OCI-LY1 (cell line): Measurements from ENCODE around the gene PWWP3B.

Experiments used
- H2AFZ ChIP-seq: fragments of 200-600 bp; sonication (generic), shearing (Covaris generic); 2 replicates; pipeline ENCODE4 v1.6.0; 2014; ENCODE audit warnings: antibody characterized with exemption, mild to moderate bottlenecking, low read length
- H3F3A ChIP-seq: fragments of 200-600 bp; sonication (generic), shearing (Covaris generic); 2 replicates; pipeline ENCODE4 v1.6.0; 2014; ENCODE audit warnings: mild to moderate bottlenecking, antibody characterized with exemption, low read length, moderate library complexity; ENCODE audit not compliant: insufficient read depth
- H3K27ac ChIP-seq: fragments of 200-600 bp; sonication (generic); 2 replicates; pipeline ENCODE4 v1.5.1; 2014; ENCODE audit warnings: low read length, mixed run types, mild to moderate bottlenecking, low read depth; ENCODE audit not compliant: poor library complexity, severe bottlenecking
- H3K27me3 ChIP-seq: fragments of 200-600 bp; sonication (generic); 2 replicates; pipeline ENCODE4 v1.6.0; 2014; ENCODE audit warnings: antibody characterized with exemption, mild to moderate bottlenecking, low read length, moderate library complexity; ENCODE audit not compliant: insufficient read depth
- H3K36me3 ChIP-seq: fragments of 200-600 bp; sonication (generic); 2 replicates; pipeline ENCODE4 v1.6.1; 2014; ENCODE audit warnings: mild to moderate bottlenecking, antibody characterized with exemption, low read length, moderate library complexity, mixed read lengths; ENCODE audit not compliant: insufficient read depth
- H3K4me1 ChIP-seq: fragments of 200-600 bp; sonication (generic); 2 replicates; pipeline ENCODE4 v1.5.1; 2014; ENCODE audit warnings: mild to moderate bottlenecking, low read length, moderate library complexity; ENCODE audit not compliant: insufficient read depth, severe bottlenecking
- H3K4me2 ChIP-seq: fragments of 200-600 bp; sonication (generic), shearing (Covaris generic); 2 replicates; pipeline ENCODE4 v1.6.1; 2014; ENCODE audit warnings: low read length
- H3K4me3 ChIP-seq: fragments of 200-600 bp; sonication (generic); 2 replicates; pipeline ENCODE4 v1.5.1; 2014; ENCODE audit warnings: low read length, low read depth, mild to moderate bottlenecking, mixed read lengths; ENCODE audit not compliant: poor library complexity, severe bottlenecking
- H3K79me2 ChIP-seq: fragments of 200-600 bp; shearing (Covaris generic); 2 replicates; pipeline ENCODE4 v1.6.1; 2016; ENCODE audit warnings: mixed run types, low read length, mixed read lengths; ENCODE audit not compliant: insufficient read depth
- H3K9ac ChIP-seq: fragments of 200-600 bp; sonication (generic), shearing (Covaris generic); 2 replicates; pipeline ENCODE4 v1.6.1; 2014; ENCODE audit warnings: mild to moderate bottlenecking, low read length, mixed read lengths
- H3K9me2 ChIP-seq: fragments of 200-600 bp; sonication (generic), shearing (Covaris generic); 2 replicates; pipeline ENCODE4 v1.6.1; 2014; ENCODE audit warnings: low read depth, mild to moderate bottlenecking, low read length, mixed read lengths
- H3K9me3 ChIP-seq: fragments of 200-600 bp; shearing (Covaris generic); 2 replicates; pipeline ENCODE4 v1.6.1; 2014; ENCODE audit warnings: low read length, mixed read lengths
- H4K20me1 ChIP-seq: fragments of 200-600 bp; sonication (generic), shearing (Covaris generic); 2 replicates; pipeline ENCODE4 v1.6.0; 2016; ENCODE audit warnings: mild to moderate bottlenecking, low read length; ENCODE audit not compliant: insufficient read depth
- EZH2 ChIP-seq: fragments of 200-600 bp; sonication (generic), shearing (Covaris generic); IDR thresholded peaks from 2 replicates; pipeline ENCODE4 v1.8.0; 2017; ENCODE audit warnings: borderline replicate concordance, mixed run types, mild to moderate bottlenecking, antibody characterized with exemption, low read length, moderate library complexity, mixed read lengths
- TF ChIP-seq, protein P1 (sequence below): fragments of 200-600 bp; sonication (generic), shearing (Covaris generic); IDR thresholded peaks from 2 replicates; pipeline ENCODE4 v1.5.1; 2017; ENCODE audit warnings: mild to moderate bottlenecking, antibody characterized with exemption, low read length, moderate library complexity, mixed read lengths

The PWWP3B gene

DNA sequence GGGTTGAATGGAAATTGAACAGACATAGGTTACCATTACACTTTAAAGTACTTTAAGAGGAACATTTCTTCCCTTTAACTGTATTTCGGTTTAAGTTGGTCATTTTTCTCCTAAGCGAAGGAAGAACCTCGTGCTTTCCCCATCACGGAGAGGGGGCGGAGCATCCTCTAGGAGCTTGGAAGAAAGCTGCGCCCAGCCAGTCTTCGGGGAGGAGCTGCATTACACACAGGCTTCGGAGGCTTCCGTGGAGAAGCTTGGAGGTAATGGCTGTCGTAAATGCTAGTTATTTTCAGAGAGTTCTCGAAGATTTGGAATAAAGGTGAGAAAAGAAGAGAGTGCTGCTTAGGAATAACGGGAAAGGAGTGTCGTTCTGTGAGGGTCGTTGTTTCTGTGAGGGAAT lies at the start of gene PWWP3B:
TSS of gene PWWP3B (plus strand) at position 199 of the 400 bp plus-strand sequence. CDS start 37,128 bp downstream, outside the sequence.
- Histone ChIP-seq H3K9ac (no peak within 1 kb of the TSS), H4K20me1 (no peaks in the 10 kb centered on the region), H3K36me3 (no peaks in the 10 kb centered on the region), H3K4me1 (no peaks in the 10 kb centered on the region), H3K27me3 (no peaks in the 10 kb centered on the region), H2AFZ (no peak within 1 kb of the TSS), H3F3A (no peaks in the 10 kb centered on the region), H3K79me2 (no peaks in the 10 kb centered on the region), H3K9me3 (no peaks in the 10 kb centered on the region), H3K9me2 (no peaks in the 10 kb centered on the region), H3K4me3 (no peak within 1 kb of the TSS), H3K4me2 (no peak within 1 kb of the TSS), H3K27ac (no peak within 1 kb of the TSS)
- TF ChIP-seq, protein P1, sequence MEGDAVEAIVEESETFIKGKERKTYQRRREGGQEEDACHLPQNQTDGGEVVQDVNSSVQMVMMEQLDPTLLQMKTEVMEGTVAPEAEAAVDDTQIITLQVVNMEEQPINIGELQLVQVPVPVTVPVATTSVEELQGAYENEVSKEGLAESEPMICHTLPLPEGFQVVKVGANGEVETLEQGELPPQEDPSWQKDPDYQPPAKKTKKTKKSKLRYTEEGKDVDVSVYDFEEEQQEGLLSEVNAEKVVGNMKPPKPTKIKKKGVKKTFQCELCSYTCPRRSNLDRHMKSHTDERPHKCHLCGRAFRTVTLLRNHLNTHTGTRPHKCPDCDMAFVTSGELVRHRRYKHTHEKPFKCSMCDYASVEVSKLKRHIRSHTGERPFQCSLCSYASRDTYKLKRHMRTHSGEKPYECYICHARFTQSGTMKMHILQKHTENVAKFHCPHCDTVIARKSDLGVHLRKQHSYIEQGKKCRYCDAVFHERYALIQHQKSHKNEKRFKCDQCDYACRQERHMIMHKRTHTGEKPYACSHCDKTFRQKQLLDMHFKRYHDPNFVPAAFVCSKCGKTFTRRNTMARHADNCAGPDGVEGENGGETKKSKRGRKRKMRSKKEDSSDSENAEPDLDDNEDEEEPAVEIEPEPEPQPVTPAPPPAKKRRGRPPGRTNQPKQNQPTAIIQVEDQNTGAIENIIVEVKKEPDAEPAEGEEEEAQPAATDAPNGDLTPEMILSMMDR = no peak
- no peak for TF ChIP-seq EZH2

GRCh38 chrX:106139048-106139447 lies 29.1 kb upstream of the PWWP3B start:
- Histone ChIP-seq H3K4me1 (no peaks in the 10 kb centered on the region), H3K4me3 (no peak overlapping the region), H3K27me3 (no peaks in the 10 kb centered on the region), H4K20me1 (no peaks in the 10 kb centered on the region), H3K9me3 (no peaks in the 10 kb centered on the region), H3K79me2 (no peaks in the 10 kb centered on the region), H3K9ac (no peak overlapping the region), H3K9me2 (no peaks in the 10 kb centered on the region), H3K27ac (no peak overlapping the region), H3K36me3 (no peaks in the 10 kb centered on the region), H2AFZ (no peak overlapping the region), H3K4me2 (no peak overlapping the region), H3F3A (no peaks in the 10 kb centered on the region)
- TF ChIP-seq, protein P1 = no peak
- no peak for TF ChIP-seq EZH2

DNA sequence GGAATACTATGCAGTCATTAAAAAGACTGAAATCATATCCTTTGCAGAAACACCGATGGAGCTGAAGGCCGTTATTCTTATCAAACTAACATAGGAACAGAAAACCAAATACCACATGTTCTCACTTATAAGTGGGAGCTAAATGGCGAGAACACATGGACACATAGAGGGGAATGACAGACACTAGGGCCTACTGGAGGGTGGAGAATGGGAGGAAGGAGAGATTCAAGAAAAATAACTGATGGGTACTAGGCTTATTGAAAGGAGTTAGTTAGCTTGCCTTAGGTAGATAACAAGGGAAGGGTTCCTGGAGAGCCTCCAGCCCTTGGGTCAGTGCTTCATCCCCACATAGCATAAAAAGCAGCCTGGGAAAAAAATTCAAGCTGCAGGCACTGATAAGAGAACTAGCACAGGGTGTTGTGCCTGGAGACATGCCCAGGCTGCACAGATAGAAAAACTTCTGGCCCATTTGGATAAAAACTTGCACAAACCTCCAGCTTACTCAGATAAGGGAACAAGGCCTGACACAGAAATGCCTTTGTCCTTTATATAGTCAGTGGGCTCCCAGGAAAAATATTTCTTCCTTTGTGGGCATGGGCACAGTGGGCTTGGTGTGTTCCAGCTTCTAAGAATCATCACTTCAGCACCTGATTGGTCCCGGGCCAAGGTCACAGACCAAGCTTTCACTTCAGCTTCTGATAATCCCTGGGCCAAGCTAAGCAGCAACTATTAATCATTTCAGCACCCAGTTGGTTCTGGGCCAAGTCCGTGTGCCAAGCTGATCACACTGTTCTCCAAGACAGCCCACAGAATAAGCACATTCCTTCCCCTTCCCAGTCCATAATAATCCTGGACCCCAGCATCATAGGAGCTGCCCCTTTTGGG lies 23.1 kb upstream of the PWWP3B start:
- Histone ChIP-seq H3F3A (no peaks in the 10 kb centered on the region), H3K4me3 (no peak overlapping the region), H4K20me1 (no peaks in the 10 kb centered on the region), H2AFZ (no peak overlapping the region), H3K27ac (no peak overlapping the region), H3K4me2 (no peak overlapping the region), H3K36me3 (no peaks in the 10 kb centered on the region), H3K79me2 (no peaks in the 10 kb centered on the region), H3K9me2 (no peaks in the 10 kb centered on the region), H3K4me1 (no peaks in the 10 kb centered on the region), H3K27me3 (no peaks in the 10 kb centered on the region), H3K9me3 (no peaks in the 10 kb centered on the region), H3K9ac (no peak overlapping the region)
- no peak for TF ChIP-seq EZH2
- TF ChIP-seq, protein P1 = no peak
